ENCODE measurements around the gene SLC4A3. TPM values are rescaled to one million over a fixed set of nuclear protein-coding genes. Genes with fewer than 3 reads are reported as not detected.

The SLC4A3 gene
- polyA plus RNA-seq, 1 of the 3 experiments (the other 2 are of a cell fraction), result 12.3 TPM

DNA sequence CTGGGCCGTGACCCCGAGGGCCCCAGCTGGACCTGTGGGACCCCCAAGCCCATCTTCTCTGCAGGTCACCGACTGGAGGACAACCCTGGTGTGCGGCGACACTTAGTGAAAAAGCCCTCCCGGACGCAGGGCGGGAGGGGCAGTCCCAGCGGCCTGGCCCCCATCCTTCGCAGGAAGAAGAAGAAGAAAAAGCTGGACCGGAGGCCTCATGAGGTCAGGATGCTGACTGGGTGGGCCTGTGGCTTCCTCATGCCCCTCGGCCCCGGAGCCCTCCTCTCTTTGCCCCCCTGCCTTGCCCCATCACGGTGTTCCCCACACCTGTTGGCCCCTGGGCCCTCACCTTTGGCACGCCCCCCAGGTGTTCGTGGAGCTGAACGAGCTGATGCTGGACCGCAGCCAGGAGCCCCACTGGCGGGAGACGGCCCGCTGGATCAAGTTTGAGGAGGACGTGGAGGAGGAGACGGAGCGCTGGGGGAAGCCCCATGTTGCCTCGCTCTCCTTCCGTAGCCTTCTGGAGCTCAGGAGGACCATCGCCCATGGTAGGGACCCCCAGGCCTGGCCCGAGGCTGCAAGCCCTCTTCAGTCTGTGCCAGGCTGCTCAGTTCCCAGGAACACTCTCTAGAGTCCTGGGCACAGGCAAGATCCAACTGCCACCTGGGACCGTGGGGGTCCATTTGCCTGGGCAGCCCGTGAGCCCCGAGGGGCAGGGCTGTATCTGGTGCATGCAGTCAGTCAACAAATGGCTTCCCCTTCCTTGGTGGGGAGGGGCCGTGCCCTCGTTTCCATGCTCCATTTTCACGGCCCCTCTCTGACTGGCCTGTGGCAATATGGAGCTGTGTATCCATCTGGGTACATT lies 4.7 kb downstream of the SLC4A3 start:
- TF ChIP-seq GABPA (IDR thresholded peaks at IDR 0.05; ENCODE audit: low read depth), result no peak
- Histone ChIP-seq H3F3A (replicated peaks; ENCODE audit: insufficient read depth) (no peaks in the 10 kb centered on the region), H2AFZ (ENCODE audit: low read depth) (no peak overlapping the region), H3K9me2 (no peaks in the 10 kb centered on the region), H3K79me2 (ENCODE audit: insufficient read depth) (peaks cover 5% of the 10 kb centered on the region; the same call in 1 of the 2 replicates), H3K27me3 (ENCODE audit: insufficient read depth) (no peaks in the 10 kb centered on the region), H3K9ac (no peak overlapping the region), H3K4me3 (ENCODE audit: low read depth in 2 of 2, low read length in 1 of 2) (no peak overlapping the region), H3K4me2 (no peak overlapping the region), H4K20me1 (ENCODE audit: insufficient read depth) (no peaks in the 10 kb centered on the region), H3K36me3 (replicated peaks in 1 of 2; ENCODE audit: control insufficient read depth in 1 of 2, insufficient read depth in 2 of 2, low read length in 1 of 2) (peaks cover 0 to 5% of the 10 kb centered on the region in 2 experiments), H3K27ac (ENCODE audit: low read depth in 2 of 2, low read length in 1 of 2) (no peak overlapping the region), H3K9me3 (no peaks in the 10 kb centered on the region), H3K4me1 (ENCODE audit: control insufficient read depth in 1 of 2, insufficient read depth in 2 of 2, low read depth in 1 of 2, low read length in 1 of 2) (peaks cover 0 to 7% of the 10 kb centered on the region in 2 experiments; a peak in 1 of 4 replicates)
- WGBS (ENCODE audit: low lambda C conversion rate), result 86% methylated on average over 22 of the region's 34 CpGs
- ChIA-PET POLR2A (interaction anchor here (1.3 to 1.4 kb wide), 2 partner anchors 9 to 72 kb away, joined by 3 to 4 read pairs; no protein-coding TSS in a partner anchor), CTCF (interaction anchor here (0.5 to 7.8 kb wide), 8 partner anchors 10 to 102 kb away, joined by 3 to 59 read pairs (median 4); no protein-coding TSS in a partner anchor)
- peak; percentile 24 for DNase-seq

DNA sequence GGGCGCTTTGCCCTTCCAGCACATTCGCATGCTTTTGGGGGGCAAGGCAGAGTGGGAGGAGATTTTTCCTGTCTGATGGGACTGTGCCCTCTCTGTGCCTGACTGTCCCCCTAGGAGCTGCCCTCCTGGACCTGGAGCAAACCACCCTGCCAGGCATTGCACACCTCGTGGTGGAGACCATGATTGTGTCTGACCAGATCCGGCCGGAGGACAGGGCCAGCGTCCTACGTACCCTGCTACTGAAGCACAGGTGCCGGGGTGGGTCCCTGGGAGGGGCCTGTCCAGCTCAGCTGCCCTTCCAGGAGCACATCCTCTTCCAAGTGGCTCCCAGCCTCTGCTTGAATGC lies 5.3 kb downstream of the SLC4A3 start:
- H3K4me1 ChIP-seq (ENCODE audit: control insufficient read depth in 1 of 2, insufficient read depth in 2 of 2, low read depth in 1 of 2, low read length in 1 of 2), result peaks cover 0 to 7% of the 10 kb centered on the region in 2 experiments; a peak in 1 of 4 replicates
- POLR2A ChIA-PET, result interaction anchor here (1.3 to 1.4 kb wide), 2 partner anchors 9 to 72 kb away, joined by 3 to 4 read pairs; no protein-coding TSS in a partner anchor
- no peak overlapping the region for H3K9ac ChIP-seq
- TF ChIP-seq SMC3 (IDR thresholded peaks at IDR 0.05; ENCODE audit: low read depth, low read length) (no peak), TCF12 (IDR thresholded peaks at IDR 0.05) (no peak), ELF1 (IDR thresholded peaks at IDR 0.05) (no peak), TEAD4 (IDR thresholded peaks at IDR 0.05; ENCODE audit: borderline replicate concordance, insufficient read depth) (no peak), EZH2phosphoT487 (IDR thresholded peaks at IDR 0.05; ENCODE audit: borderline replicate concordance, low read depth) (no peak)
- TF ChIP-seq, protein P1, sequence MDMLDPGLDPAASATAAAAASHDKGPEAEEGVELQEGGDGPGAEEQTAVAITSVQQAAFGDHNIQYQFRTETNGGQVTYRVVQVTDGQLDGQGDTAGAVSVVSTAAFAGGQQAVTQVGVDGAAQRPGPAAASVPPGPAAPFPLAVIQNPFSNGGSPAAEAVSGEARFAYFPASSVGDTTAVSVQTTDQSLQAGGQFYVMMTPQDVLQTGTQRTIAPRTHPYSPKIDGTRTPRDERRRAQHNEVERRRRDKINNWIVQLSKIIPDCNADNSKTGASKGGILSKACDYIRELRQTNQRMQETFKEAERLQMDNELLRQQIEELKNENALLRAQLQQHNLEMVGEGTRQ (IDR thresholded peaks at IDR 0.05; ENCODE audit: borderline replicate concordance, low read depth, low read length), result no peak
- TF ChIP-seq, protein P2, sequence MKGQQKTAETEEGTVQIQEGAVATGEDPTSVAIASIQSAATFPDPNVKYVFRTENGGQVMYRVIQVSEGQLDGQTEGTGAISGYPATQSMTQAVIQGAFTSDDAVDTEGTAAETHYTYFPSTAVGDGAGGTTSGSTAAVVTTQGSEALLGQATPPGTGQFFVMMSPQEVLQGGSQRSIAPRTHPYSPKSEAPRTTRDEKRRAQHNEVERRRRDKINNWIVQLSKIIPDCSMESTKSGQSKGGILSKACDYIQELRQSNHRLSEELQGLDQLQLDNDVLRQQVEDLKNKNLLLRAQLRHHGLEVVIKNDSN (IDR thresholded peaks at IDR 0.05; ENCODE audit: borderline replicate concordance, low read depth), result no peak
- H4K20me1 ChIP-seq (ENCODE audit: insufficient read depth), result no peaks in the 10 kb centered on the region
- peak; percentile 18 for DNase-seq
- peaks cover 0 to 5% of the 10 kb centered on the region in 2 experiments for H3K36me3 ChIP-seq (replicated peaks in 1 of 2; ENCODE audit: control insufficient read depth in 1 of 2, insufficient read depth in 2 of 2, low read length in 1 of 2)
- WGBS (ENCODE audit: low lambda C conversion rate), result 100% methylated on average over 2 of the region's 8 CpGs
- H3K9me3 ChIP-seq, result no peaks in the 10 kb centered on the region
- no peaks in the 10 kb centered on the region for H3K9me2 ChIP-seq
- no peaks in the 10 kb centered on the region for H3F3A ChIP-seq (replicated peaks; ENCODE audit: insufficient read depth)
- CTCF ChIA-PET, result interaction anchor here (1.0 to 7.8 kb wide), 4 partner anchors 9 to 102 kb away, joined by 3 to 59 read pairs (median 3); no protein-coding TSS in a partner anchor
- H2AFZ ChIP-seq (ENCODE audit: low read depth), result no peak overlapping the region
- H3K4me3 ChIP-seq (ENCODE audit: low read depth in 2 of 2, low read length in 1 of 2), result no peak overlapping the region
- no peak overlapping the region for H3K4me2 ChIP-seq
- H3K79me2 ChIP-seq (ENCODE audit: insufficient read depth), result peaks cover 5% of the 10 kb centered on the region; the same call in 1 of the 2 replicates
- no peak overlapping the region for H3K27ac ChIP-seq (ENCODE audit: low read depth in 2 of 2, low read length in 1 of 2)
- no peaks in the 10 kb centered on the region for H3K27me3 ChIP-seq (ENCODE audit: insufficient read depth)
